Epithelial cell of prostate (primary cell): ENCODE measurements around the gene DNAJB1.
A peak's percentile ranks its signal among the peaks of the same experiment; 100 is the strongest.
"Not testable (repeated sequence)": the region's sequence is repeated elsewhere in the genome, so short reads cannot be mapped to it uniquely, and the experiment has no call there.

Experiments
- DNase-seq: peaks from one replicate; pipeline ENCODE4 v3.0.0-alpha.2; 2011; ENCODE audit warnings: low read depth, low spot score
- H3K27ac ChIP-seq: fragments of 450-650 bp; 2 replicates; pipeline ENCODE4 v1.5.1; 2017; ENCODE audit warnings: mild to moderate bottlenecking

The DNAJB1 gene

GRCh38 chr19:14526423-14526822 is 8.2 kb upstream of the DNAJB1 start:
- no peak for DNase-seq
- H3K27ac ChIP-seq = peak overlapping the region; percentile 99

- peak; percentile 97 for DNase-seq
Observed at GRCh38 chr19:14525729-14526128, 7.5 kb upstream of the DNAJB1 start.

GRCh38 chr19:14520543-14520942 is 2.3 kb upstream of the DNAJB1 start:
- H3K27ac ChIP-seq = peak overlapping the region; percentile 98
- no peak for DNase-seq

More at GRCh38 chr19:14525729-14526128, 7.5 kb upstream of the DNAJB1 start:
- peak overlapping the region; percentile 99 for H3K27ac ChIP-seq

- peak overlapping the region; percentile 98 for H3K27ac ChIP-seq
Observed at GRCh38 chr19:14519860-14520407, 1.7 kb upstream of the DNAJB1 start.

GRCh38 chr19:14519245-14519859 is 1.2 kb upstream of the DNAJB1 start:
- DNase-seq = no peak

More at GRCh38 chr19:14519860-14520407, 1.7 kb upstream of the DNAJB1 start:
- DNase-seq = peak; percentile 93

GRCh38 chr19:14517446-14517839 is 754 bp downstream of the DNAJB1 start:
- H3K27ac ChIP-seq = peak overlapping the region; percentile 98
- no peak for DNase-seq

More at GRCh38 chr19:14519245-14519859, 1.2 kb upstream of the DNAJB1 start:
- H3K27ac ChIP-seq = peak overlapping the region; percentile 98

- H3K27ac ChIP-seq = peak overlapping the region; percentile 98
- DNase-seq = no peak
Observed at GRCh38 chr19:14516746-14517438, 1.3 kb downstream of the DNAJB1 start.

- no peak for DNase-seq
- H3K27ac ChIP-seq = peak overlapping the region; percentile 98
Observed at GRCh38 chr19:14516048-14516534, 2.1 kb downstream of the DNAJB1 start.

GRCh38 chr19:14515501-14516047 is 2.6 kb downstream of the DNAJB1 start:
- no peak for DNase-seq
- peak overlapping the region; percentile 98 for H3K27ac ChIP-seq

- H3K27ac ChIP-seq = peak overlapping the region; percentile 98
Observed at GRCh38 chr19:14514215-14514863, 3.9 kb downstream of the DNAJB1 start.

GRCh38 chr19:14512406-14512961 is 5.7 kb downstream of the DNAJB1 start:
- H3K27ac ChIP-seq = peak overlapping the region; percentile 98
- DNase-seq = no peak

More at GRCh38 chr19:14514215-14514863, 3.9 kb downstream of the DNAJB1 start:
- no peak for DNase-seq

GRCh38 chr19:14511229-14511593 is 7.0 kb downstream of the DNAJB1 start:
- DNase-seq = no peak
- peak overlapping the region; percentile 98 for H3K27ac ChIP-seq

- peak overlapping the region; percentile 98 for H3K27ac ChIP-seq
- DNase-seq = no peak
Observed at GRCh38 chr19:14510311-14511228, 7.6 kb downstream of the DNAJB1 start.

GRCh38 chr19:14507704-14508542 is 10.3 kb downstream of the DNAJB1 start:
- peak overlapping the region; percentile 98 for H3K27ac ChIP-seq
- DNase-seq = no peak

GRCh38 chr19:14505488-14506239 is 12.5 kb downstream of the DNAJB1 start:
- peak overlapping the region; percentile 98 for H3K27ac ChIP-seq
- DNase-seq = peak; percentile 85

- not testable (repeated sequence) for DNase-seq
- peak overlapping the region; percentile 98 for H3K27ac ChIP-seq
Observed at GRCh38 chr19:14504575-14504974, 13.6 kb downstream of the DNAJB1 start.

- peak overlapping the region; percentile 26 for H3K27ac ChIP-seq
Observed at GRCh38 chr19:14503285-14503684, 14.9 kb downstream of the DNAJB1 start.

More at GRCh38 chr19:14503285-14503684, 14.9 kb downstream of the DNAJB1 start:
- DNase-seq = no peak
